OCI-LY3 (cell line): ENCODE results near the gene TPD52L2.
A peak's percentile ranks its signal among the peaks of the same experiment; 100 is the strongest.

Experiments
- H2AFZ ChIP-seq: fragments of 200-600, 300-600 bp; shearing (Covaris generic); 2 replicates; pipeline ENCODE4 v1.6.0; 2014; ENCODE audit warnings: antibody characterized with exemption, low read depth, low read length
- H3K27ac ChIP-seq: fragments of 200-600, 300-600 bp; sonication (generic); 2 replicates; pipeline ENCODE4 v1.5.1; 2014; ENCODE audit warnings: mild to moderate bottlenecking, low read length, moderate library complexity, mixed read lengths
- H3K27me3 ChIP-seq: fragments of 200-600, 300-600 bp; sonication (generic); 2 replicates; pipeline ENCODE4 v1.6.1; 2014; ENCODE audit warnings: low read depth, low read length, mixed read lengths
- H3K36me3 ChIP-seq: fragments of 200-600, 300-600 bp; sonication (generic); replicated peaks from 2 replicates; pipeline ENCODE3; 2014; ENCODE audit warnings: low read depth, low read length, mixed read lengths
- H3K4me1 ChIP-seq: fragments of 300-600, 200-600 bp; sonication (generic); 2 replicates; pipeline ENCODE4 v1.6.1; 2014; ENCODE audit warnings: low read length, mixed read lengths
- H3K4me2 ChIP-seq: fragments of 200-600, 300-600 bp; sonication (generic); 2 replicates; pipeline ENCODE4 v1.6.1; 2014; ENCODE audit warnings: low read length, mixed read lengths
- H3K4me3 ChIP-seq: fragments of 300-600, 200-600 bp; sonication (generic); 2 replicates; pipeline ENCODE4 v1.5.1; 2014; ENCODE audit warnings: antibody characterized with exemption, mild to moderate bottlenecking, low read length, moderate library complexity
- H3K79me2 ChIP-seq: fragments of 300-600, 200-600 bp; shearing (Covaris generic); 2 replicates; pipeline ENCODE4 v1.6.1; 2014; ENCODE audit warnings: mild to moderate bottlenecking, low read length, mixed read lengths
- H3K9ac ChIP-seq: fragments of 300-600, 200-600 bp; shearing (Covaris generic); 2 replicates; pipeline ENCODE4 v1.6.0; 2014; ENCODE audit warnings: mild to moderate bottlenecking, low read length, moderate library complexity
- H3K9me3 ChIP-seq: fragments of 200-600, 300-600 bp; shearing (Covaris generic); 2 replicates; pipeline ENCODE4 v1.6.1; 2014; ENCODE audit warnings: low read length, mixed read lengths; ENCODE audit not compliant: insufficient read depth
- H4K20me1 ChIP-seq: fragments of 200-600, 300-600 bp; sonication (generic); 2 replicates; pipeline ENCODE4 v1.6.1; 2016; ENCODE audit warnings: low read length, mixed read lengths; ENCODE audit not compliant: insufficient read depth
- EZH2phosphoT487 ChIP-seq: fragments of 200-600 bp; shearing (Covaris generic); IDR thresholded peaks from 2 replicates; pipeline ENCODE4 v1.6.1; 2018; ENCODE audit warnings: antibody characterized with exemption, mixed run types, low read depth
- TF ChIP-seq, protein P1 (sequence below): fragments of 200-600, 300-600 bp; sonication (generic); IDR thresholded peaks from 2 replicates; pipeline ENCODE4 v1.5.1; 2014; ENCODE audit warnings: antibody characterized with exemption, low read length, low read depth

The TPD52L2 gene

DNA sequence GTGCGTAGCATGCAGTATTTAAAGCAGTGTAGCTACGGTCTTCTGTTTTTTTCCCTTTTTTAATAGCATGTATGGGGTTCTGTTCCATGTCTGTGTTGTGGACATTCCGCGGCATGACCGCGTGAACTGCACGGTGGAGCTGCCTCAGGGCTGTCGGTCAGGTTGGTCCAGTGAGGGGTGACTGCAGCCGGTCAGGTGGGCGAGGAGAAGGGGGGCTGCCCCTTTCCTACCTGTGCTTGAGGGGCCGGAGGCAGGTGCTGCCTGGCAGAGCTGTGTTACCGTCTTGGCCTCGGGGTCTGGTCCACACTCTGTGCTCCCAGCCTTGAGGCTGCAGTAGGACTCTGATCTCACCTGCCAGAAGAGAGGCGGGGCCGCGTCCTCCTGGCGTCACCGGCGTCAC is 66.7 kb downstream of the TPD52L2 start:
- no peak for TF ChIP-seq EZH2phosphoT487
- TF ChIP-seq, protein P1, sequence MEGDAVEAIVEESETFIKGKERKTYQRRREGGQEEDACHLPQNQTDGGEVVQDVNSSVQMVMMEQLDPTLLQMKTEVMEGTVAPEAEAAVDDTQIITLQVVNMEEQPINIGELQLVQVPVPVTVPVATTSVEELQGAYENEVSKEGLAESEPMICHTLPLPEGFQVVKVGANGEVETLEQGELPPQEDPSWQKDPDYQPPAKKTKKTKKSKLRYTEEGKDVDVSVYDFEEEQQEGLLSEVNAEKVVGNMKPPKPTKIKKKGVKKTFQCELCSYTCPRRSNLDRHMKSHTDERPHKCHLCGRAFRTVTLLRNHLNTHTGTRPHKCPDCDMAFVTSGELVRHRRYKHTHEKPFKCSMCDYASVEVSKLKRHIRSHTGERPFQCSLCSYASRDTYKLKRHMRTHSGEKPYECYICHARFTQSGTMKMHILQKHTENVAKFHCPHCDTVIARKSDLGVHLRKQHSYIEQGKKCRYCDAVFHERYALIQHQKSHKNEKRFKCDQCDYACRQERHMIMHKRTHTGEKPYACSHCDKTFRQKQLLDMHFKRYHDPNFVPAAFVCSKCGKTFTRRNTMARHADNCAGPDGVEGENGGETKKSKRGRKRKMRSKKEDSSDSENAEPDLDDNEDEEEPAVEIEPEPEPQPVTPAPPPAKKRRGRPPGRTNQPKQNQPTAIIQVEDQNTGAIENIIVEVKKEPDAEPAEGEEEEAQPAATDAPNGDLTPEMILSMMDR: no peak
- no peak overlapping the region for H3K27ac ChIP-seq
- H4K20me1 ChIP-seq: peaks cover 4% of the 10 kb centered on the region; the same call in 1 of the 2 replicates
- no peak overlapping the region for H3K9ac ChIP-seq
- H3K79me2 ChIP-seq: peaks cover 7% of the 10 kb centered on the region; the same call in 1 of the 2 replicates
- no peaks in the 10 kb centered on the region for H3K4me1 ChIP-seq
- H2AFZ ChIP-seq: no peak overlapping the region
- no peak overlapping the region for H3K4me2 ChIP-seq
- no peaks in the 10 kb centered on the region for H3K27me3 ChIP-seq
- H3K4me3 ChIP-seq: no peak overlapping the region
- H3K36me3 ChIP-seq: peaks cover 55% of the 10 kb centered on the region
- H3K9me3 ChIP-seq: no peaks in the 10 kb centered on the region

DNA sequence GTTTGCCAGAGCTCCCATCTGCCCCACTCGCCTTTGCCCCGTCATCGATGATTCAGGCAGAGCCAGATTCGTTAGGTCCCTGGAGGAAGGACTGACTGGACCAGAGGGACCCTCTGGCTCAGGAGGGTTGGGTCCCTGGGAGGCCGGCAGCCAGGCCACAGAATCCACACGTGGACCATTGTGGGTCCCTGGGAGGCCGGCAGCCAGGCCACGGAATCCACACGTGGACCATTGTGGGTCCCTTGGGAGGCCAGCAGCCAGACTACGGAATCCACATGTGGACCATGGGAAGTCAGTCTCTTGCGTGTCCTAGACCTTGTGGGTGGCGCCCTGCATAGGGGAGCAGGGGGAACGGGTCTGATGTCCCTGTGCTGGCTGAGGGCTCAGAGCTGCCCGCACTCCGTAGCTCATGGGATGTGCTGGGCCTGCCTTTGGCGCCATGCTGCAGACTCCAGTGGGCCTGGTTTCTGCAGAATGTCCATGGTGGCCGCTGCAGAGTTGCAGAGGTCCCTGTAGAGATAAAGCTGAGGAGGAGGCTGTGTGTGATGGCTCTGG is 67.6 kb downstream of the TPD52L2 start:
- Histone ChIP-seq H4K20me1 (no peaks in the 10 kb centered on the region), H3K4me2 (no peak overlapping the region), H3K9me3 (no peaks in the 10 kb centered on the region), H3K9ac (no peak overlapping the region), H3K4me3 (no peak overlapping the region), H2AFZ (no peak overlapping the region), H3K27ac (no peak overlapping the region), H3K79me2 (peaks cover 3% of the 10 kb centered on the region; the same call in 1 of the 2 replicates), H3K27me3 (no peaks in the 10 kb centered on the region), H3K36me3 (peaks cover 52% of the 10 kb centered on the region), H3K4me1 (no peaks in the 10 kb centered on the region)
- TF ChIP-seq, protein P1: no peak
- no peak for TF ChIP-seq EZH2phosphoT487

DNA sequence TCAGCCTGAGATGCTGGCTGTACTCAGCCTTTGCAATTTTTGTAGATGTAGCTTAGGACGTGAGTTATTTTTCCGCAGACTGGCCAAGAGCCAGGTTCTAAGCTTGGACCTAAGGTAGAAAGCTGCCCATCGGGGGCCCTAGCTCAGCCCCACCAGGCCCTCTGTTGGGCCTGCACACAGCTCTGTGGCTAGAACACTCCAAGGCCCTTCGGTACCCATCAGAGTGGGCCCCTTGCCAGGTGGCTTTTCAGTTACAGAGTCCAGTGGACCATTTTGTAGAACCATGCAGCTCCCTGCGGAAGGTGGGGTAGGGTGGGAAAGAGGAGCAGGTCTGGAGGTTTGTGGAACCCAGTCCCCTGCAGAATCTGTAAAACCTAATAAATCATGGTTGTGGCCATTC is 68.6 kb downstream of the TPD52L2 start:
- no peak overlapping the region for H3K4me2 ChIP-seq
- H4K20me1 ChIP-seq: no peaks in the 10 kb centered on the region
- no peaks in the 10 kb centered on the region for H3K4me1 ChIP-seq

DNA sequence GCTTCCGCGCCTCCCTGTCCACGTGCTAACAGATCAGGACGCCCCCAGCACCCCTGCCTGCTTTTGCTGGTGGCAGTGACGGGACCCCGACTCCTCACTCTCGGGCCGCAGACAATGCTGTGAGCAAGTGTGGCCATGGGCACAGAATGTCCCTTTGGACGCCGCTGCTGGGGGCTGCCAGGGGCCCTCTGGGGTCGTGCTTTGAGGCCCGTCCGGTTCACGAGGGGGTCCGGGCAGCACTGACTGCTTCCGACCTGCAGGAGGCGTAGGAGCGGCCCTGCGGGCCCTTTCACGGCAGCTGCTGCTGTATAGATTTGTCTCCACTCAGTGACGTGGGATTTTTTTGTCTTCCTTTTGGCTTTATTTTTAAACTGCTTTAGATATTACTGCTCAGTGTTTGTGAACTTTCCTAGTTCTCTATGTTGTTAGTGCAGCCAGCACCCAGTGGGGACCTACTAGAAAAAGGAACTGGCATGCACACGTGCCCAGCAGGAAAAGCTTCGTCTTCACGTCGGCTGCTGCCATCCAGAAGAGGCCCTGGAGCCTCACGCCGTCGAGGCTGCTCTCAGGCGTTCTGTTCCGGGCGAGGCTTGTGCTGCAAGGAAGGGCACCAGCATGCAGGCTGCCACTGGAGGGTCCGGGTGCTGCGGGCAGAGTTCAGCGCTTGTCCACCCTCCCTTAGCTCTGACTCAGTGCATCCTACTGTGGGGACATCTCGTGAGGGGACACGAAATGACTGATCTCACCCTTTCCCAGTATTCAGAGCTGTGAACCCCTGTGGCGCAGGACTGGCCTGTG is 69.4 kb downstream of the TPD52L2 start:
- Histone ChIP-seq H3K4me3 (no peak overlapping the region), H4K20me1 (no peaks in the 10 kb centered on the region), H3K79me2 (peaks cover 3% of the 10 kb centered on the region; the same call in 1 of the 2 replicates), H3K9me3 (no peaks in the 10 kb centered on the region), H3K36me3 (peaks cover 43% of the 10 kb centered on the region), H3K9ac (no peak overlapping the region), H3K27ac (no peak overlapping the region), H3K4me2 (no peak overlapping the region), H2AFZ (no peak overlapping the region), H3K27me3 (no peaks in the 10 kb centered on the region), H3K4me1 (no peaks in the 10 kb centered on the region)
- TF ChIP-seq, protein P1: peak; percentile 27
- no peak for TF ChIP-seq EZH2phosphoT487

More for the DNA sequence above, 68.6 kb downstream of the TPD52L2 start:
- H3K36me3 ChIP-seq: peaks cover 45% of the 10 kb centered on the region
- H3K27ac ChIP-seq: no peak overlapping the region
- H3K4me3 ChIP-seq: no peak overlapping the region
- H2AFZ ChIP-seq: no peak overlapping the region
- no peaks in the 10 kb centered on the region for H3K27me3 ChIP-seq
- peaks cover 3% of the 10 kb centered on the region; the same call in 1 of the 2 replicates for H3K79me2 ChIP-seq
- TF ChIP-seq, protein P1: no peak
- TF ChIP-seq EZH2phosphoT487: no peak
- H3K9ac ChIP-seq: no peak overlapping the region
- H3K9me3 ChIP-seq: no peaks in the 10 kb centered on the region
